Panc1 (cell line): Measurements from ENCODE around the gene TAGLN. TPM values are rescaled to one million over a fixed set of nuclear protein-coding genes. Genes with fewer than 3 reads are reported as not detected.

ENCODE experiments used
- ATAC-seq: fragments of 200-7000 bp; cut with Tn5 transposase; 2 replicates; pipeline ENCODE4 v1.9.1; 2020; ENCODE audit warnings: mild to moderate bottlenecking, moderate library complexity
- BruUV-seq: library from RNA; stranded (reverse); fragments of 400-500 nt; replicated peaks from 2 replicates; lab custom pipeline; 2021; lab: Mats Ljungman, UMichigan
- CTCF ChIA-PET: fragments of 300-600 bp; sonication (Branson Sonifier 250); formaldehyde crosslinking; loops from one replicate; lab custom pipeline; 2022; ENCODE audit warnings: antibody characterized with exemption; lab: Charles Lee
- POLR2A ChIA-PET: fragments of 300-600 bp; sonication (Branson Sonifier 250); formaldehyde crosslinking; loops from one replicate; lab custom pipeline; 2022; ENCODE audit warnings: antibody characterized with exemption; lab: Charles Lee
- DNase-seq: peaks from one replicate; pipeline ENCODE4 v3.0.0-alpha.2; 2010; ENCODE audit warnings: low read depth, low spot score
- H3K27ac ChIP-seq: 2 replicates; pipeline ENCODE4 v1.5.1; 2011; ENCODE audit warnings: mild to moderate bottlenecking, low read length, inconsistent platforms
- H3K27me3 ChIP-seq: fragments of 200-500 bp; sonication (Bioruptor generic); 2 replicates; pipeline ENCODE4 v1.6.0; 2014; ENCODE audit warnings: low read length, inconsistent platforms; ENCODE audit not compliant: control insufficient read depth, insufficient read depth
- H3K36me3 ChIP-seq: fragments of 200-500 bp; sonication (Bioruptor generic); 2 replicates; pipeline ENCODE4 v1.5.1; 2014; ENCODE audit warnings: inconsistent platforms, mild to moderate bottlenecking, low read length, moderate library complexity; ENCODE audit not compliant: control insufficient read depth, insufficient read depth
- H3K4me1 ChIP-seq: 2 replicates; pipeline ENCODE4 v1.5.1; 2011; ENCODE audit warnings: inconsistent platforms, mild to moderate bottlenecking, low read length, moderate library complexity; ENCODE audit not compliant: control insufficient read depth, insufficient read depth
- H3K4me3 ChIP-seq, 2 experiments: 2 replicates each; pipeline ENCODE4 v1.5.1; 2011 to 2012; ENCODE audit warnings: low read depth in 2 of 2, low read length in 2 of 2, mild to moderate bottlenecking in 2 of 2, inconsistent platforms in 1 of 2, moderate library complexity in 1 of 2
- H3K9me3 ChIP-seq: fragments of 200-500 bp; sonication (Bioruptor generic); 2 replicates; pipeline ENCODE4 v1.5.1; 2014; ENCODE audit warnings: low read depth, mild to moderate bottlenecking, inconsistent platforms, low read length, moderate library complexity; ENCODE audit not compliant: control insufficient read depth, insufficient read depth
- CTCF ChIP-seq: fragments of 450-650 bp; IDR thresholded peaks from 2 replicates; pipeline ENCODE4 v1.5.1; 2017; ENCODE audit warnings: mild to moderate bottlenecking
- POLR2AphosphoS5 ChIP-seq: IDR thresholded peaks from 2 replicates; pipeline ENCODE4 v1.6.1; 2012; ENCODE audit warnings: mild to moderate bottlenecking, low read depth, low read length, moderate library complexity
- REST ChIP-seq, 2 experiments: IDR thresholded peaks; 2 replicates each; pipeline ENCODE4 v1.6.1; 2011 to 2012; ENCODE audit warnings: low read depth in 2 of 2, control low read depth in 1 of 2, low read length in 1 of 2, mild to moderate bottlenecking in 1 of 2, moderate library complexity in 1 of 2; ENCODE audit not compliant: insufficient read depth in 1 of 2
- SIN3A ChIP-seq: IDR thresholded peaks from 2 replicates; pipeline ENCODE4 v1.6.1; 2012; ENCODE audit warnings: low read depth, mild to moderate bottlenecking, low read length, moderate library complexity, borderline replicate concordance; ENCODE audit not compliant: insufficient read depth
- TCF7L2 ChIP-seq: IDR thresholded peaks from 2 replicates; pipeline ENCODE4 v1.6.1; 2011; ENCODE audit warnings: mild to moderate bottlenecking, low read depth, low read length, inconsistent platforms
- in situ Hi-C: cut with HindIII; loops from 2 replicates; pipeline ENCODE4 v1.10.0; 2016; ENCODE audit warnings: low sequenced_read_pairs, low pct_unique_long_range_greater_than_20kb
- intact Hi-C: fragments of 100-400 bp; cut with micrococcal nuclease; formaldehyde crosslinking; loops from one replicate; pipeline ENCODE4 v1.10.0; 2022; ENCODE audit not compliant: unreplicated experiment
- total RNA-seq: library from RNA; stranded (reverse); gene quantifications from one replicate; pipeline ENCODE4 v1.2.1, GENCODE V29; 2021; ENCODE audit not compliant: unreplicated experiment

TAGLN gene
- total RNA-seq, 1 experiment from 2014 or later: 6.4 TPM

DNA sequence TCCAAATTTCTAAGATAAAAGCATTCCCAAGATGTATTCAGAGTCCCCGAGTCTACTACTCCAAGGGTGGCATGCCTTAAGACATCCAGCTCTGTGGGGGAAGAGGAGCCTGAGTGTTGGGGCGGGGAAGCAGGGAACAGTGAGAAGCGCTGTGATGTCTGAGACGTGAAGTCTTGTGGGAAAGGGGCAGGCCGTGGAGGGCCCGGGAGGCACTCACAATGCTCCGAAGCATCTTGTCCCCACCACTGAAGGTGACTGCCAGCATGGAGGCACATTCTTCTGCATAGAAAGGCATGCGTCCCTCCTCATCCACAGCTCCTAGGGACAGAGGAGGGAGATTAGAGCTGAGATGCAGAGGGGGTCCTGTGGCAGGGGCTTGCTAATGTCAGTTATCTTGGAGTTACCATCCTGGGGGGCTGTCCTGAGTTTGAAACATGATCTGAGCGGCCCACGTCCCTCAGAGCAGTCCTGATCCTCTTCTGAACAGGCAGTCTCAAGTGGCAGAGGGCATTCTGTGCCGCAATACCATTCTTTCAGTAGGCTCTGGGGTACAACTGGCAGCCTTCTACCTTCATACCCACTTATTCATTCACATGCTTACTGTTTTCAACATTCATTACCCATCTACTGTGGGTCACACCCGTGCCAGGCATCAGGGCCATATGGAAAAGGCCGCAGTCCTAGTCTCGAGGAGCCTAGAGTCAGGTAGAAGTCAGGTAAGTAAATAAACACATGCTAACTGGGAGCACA, 24.0 kb downstream of the TAGLN start:
- BruUV-seq: no TSS peak
- intact Hi-C loops: loop anchor here (10.0 kb wide), 2 partner anchors 48 to 338 kb away; partner anchors contain the start of gene SIDT2
- CTCF ChIA-PET: no interaction called here

More for the DNA sequence above, 24.0 kb downstream of the TAGLN start:
- Histone ChIP-seq H3K4me1 (no peaks in the 10 kb centered on the region), H3K27me3 (no peaks in the 10 kb centered on the region), H3K4me3 (no peak overlapping the region), H3K9me3 (no peaks in the 10 kb centered on the region), H3K27ac (no peak overlapping the region), H3K36me3 (peaks cover 2% of the 10 kb centered on the region; the same call in 1 of the 2 replicates)
- DNase-seq (no peak), ATAC-seq (no peak)
- TF ChIP-seq CTCF: no peak
- no peak for TF ChIP-seq REST (IDR thresholded peaks at IDR 0.05; ENCODE audit: insufficient read depth in 1 of 2, low read depth in 2 of 2, low read length in 1 of 2)
- TF ChIP-seq TCF7L2: no peak
- no peak for TF ChIP-seq SIN3A
- TF ChIP-seq POLR2AphosphoS5: no peak
- POLR2A ChIA-PET: no interaction called here
- in situ Hi-C loops: no loop called here
